Measurements from ENCODE around the gene EPHA1. TPM values are rescaled to one million over a fixed set of nuclear protein-coding genes. Genes with fewer than 3 reads are reported as not detected.

Gene EPHA1
- total RNA-seq, 2 donors from 2014 or later = 9.9 to 14.3 TPM

DNA sequence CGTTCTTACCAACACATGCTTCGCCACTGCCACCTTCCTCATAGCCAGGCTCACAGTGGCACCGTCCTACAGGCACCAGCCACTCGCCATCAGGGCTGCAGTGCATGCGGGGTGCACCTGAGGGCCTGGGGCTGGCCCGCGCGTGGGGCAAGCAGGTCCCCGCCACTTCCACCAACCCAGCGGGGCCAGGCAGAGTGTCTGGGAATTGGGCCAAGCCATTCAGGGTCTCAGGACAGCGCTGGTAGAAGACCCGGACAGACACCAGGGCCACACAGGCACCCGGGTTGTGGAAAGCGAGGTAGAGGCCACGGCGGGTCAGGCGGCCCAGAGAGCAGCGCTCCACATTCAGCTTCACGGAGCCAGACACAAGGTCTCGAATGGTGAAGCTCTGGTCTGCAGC is 9.0 kb downstream of the EPHA1 start:
- intact Hi-C loops (cut with DNase I) = no loop called here
- H3K4me3 ChIP-seq = no peak overlapping the region
- no peaks in the 10 kb centered on the region for H3K4me1 ChIP-seq
- 92 to 94% methylated on average over 13 to 20 of the region's 20 CpGs for WGBS, 2 donors
- H3K9me3 ChIP-seq = no peaks in the 10 kb centered on the region
- ATAC-seq = no peak
- H3K36me3 ChIP-seq (replicated peaks in 1 of 2; ENCODE audit: insufficient read depth in 1 of 2, low read depth in 2 of 2) = no peaks in the 10 kb centered on the region
- no peak overlapping the region for H3K27ac ChIP-seq
- no peak for TF ChIP-seq POLR2A (IDR thresholded peaks at IDR 0.05)
- TF ChIP-seq, protein P1, sequence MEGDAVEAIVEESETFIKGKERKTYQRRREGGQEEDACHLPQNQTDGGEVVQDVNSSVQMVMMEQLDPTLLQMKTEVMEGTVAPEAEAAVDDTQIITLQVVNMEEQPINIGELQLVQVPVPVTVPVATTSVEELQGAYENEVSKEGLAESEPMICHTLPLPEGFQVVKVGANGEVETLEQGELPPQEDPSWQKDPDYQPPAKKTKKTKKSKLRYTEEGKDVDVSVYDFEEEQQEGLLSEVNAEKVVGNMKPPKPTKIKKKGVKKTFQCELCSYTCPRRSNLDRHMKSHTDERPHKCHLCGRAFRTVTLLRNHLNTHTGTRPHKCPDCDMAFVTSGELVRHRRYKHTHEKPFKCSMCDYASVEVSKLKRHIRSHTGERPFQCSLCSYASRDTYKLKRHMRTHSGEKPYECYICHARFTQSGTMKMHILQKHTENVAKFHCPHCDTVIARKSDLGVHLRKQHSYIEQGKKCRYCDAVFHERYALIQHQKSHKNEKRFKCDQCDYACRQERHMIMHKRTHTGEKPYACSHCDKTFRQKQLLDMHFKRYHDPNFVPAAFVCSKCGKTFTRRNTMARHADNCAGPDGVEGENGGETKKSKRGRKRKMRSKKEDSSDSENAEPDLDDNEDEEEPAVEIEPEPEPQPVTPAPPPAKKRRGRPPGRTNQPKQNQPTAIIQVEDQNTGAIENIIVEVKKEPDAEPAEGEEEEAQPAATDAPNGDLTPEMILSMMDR (IDR thresholded peaks at IDR 0.05) = no peak
- no peak for DNase-seq
- H3K27me3 ChIP-seq = no peaks in the 10 kb centered on the region

GRCh38 chr7:143399151-143399550 is 9.5 kb downstream of the EPHA1 start:
- Histone ChIP-seq H3K4me3 (no peak overlapping the region), H3K4me1 (no peaks in the 10 kb centered on the region), H3K27ac (no peak overlapping the region), H3K36me3 (replicated peaks in 1 of 2; ENCODE audit: insufficient read depth in 1 of 2, low read depth in 2 of 2) (no peaks in the 10 kb centered on the region), H3K9me3 (no peaks in the 10 kb centered on the region), H3K27me3 (no peaks in the 10 kb centered on the region)
- DNase-seq (no peak), ATAC-seq (no peak)
- intact Hi-C loops (cut with DNase I) = no loop called here
- WGBS, 2 donors = 86 to 92% methylated on average over 2 to 8 of the region's 8 CpGs
- TF ChIP-seq POLR2A (IDR thresholded peaks at IDR 0.05) = no peak
- TF ChIP-seq, protein P1 (IDR thresholded peaks at IDR 0.05) = no peak

GRCh38 chr7:143398616-143399015 is 10.0 kb downstream of the EPHA1 start:
- no peaks in the 10 kb centered on the region for H3K9me3 ChIP-seq
- no peak overlapping the region for H3K27ac ChIP-seq
- no peaks in the 10 kb centered on the region for H3K36me3 ChIP-seq (replicated peaks in 1 of 2; ENCODE audit: insufficient read depth in 1 of 2, low read depth in 2 of 2)
- DNase-seq = no peak
- peaks cover 5% of the 10 kb centered on the region for H3K4me1 ChIP-seq
- H3K27me3 ChIP-seq = no peaks in the 10 kb centered on the region
- 90 to 92% methylated on average over 5 to 11 of the region's 14 CpGs for WGBS, 2 donors
- no peak for ATAC-seq
- no peak overlapping the region for H3K4me3 ChIP-seq
- TF ChIP-seq POLR2A (IDR thresholded peaks at IDR 0.05) = no peak
- TF ChIP-seq, protein P1 (IDR thresholded peaks at IDR 0.05) = no peak
- intact Hi-C loops (cut with DNase I) = no loop called here

GRCh38 chr7:143397710-143398530 is 10.7 kb downstream of the EPHA1 start:
- TF ChIP-seq, protein P1 (IDR thresholded peaks at IDR 0.05) = no peak
- TF ChIP-seq POLR2A (IDR thresholded peaks at IDR 0.05) = no peak
- ATAC-seq (no peak), DNase-seq (no peak)
- WGBS, 2 donors = 89 to 94% methylated on average over 13 to 16 of the region's 16 CpGs
- intact Hi-C loops (cut with DNase I) = no loop called here
- Histone ChIP-seq H3K36me3 (replicated peaks in 1 of 2; ENCODE audit: insufficient read depth in 1 of 2, low read depth in 2 of 2) (no peaks in the 10 kb centered on the region), H3K9me3 (no peaks in the 10 kb centered on the region), H3K27ac (no peak overlapping the region), H3K4me3 (no peak overlapping the region), H3K4me1 (peaks cover 12% of the 10 kb centered on the region), H3K27me3 (no peaks in the 10 kb centered on the region)

All from body of pancreas (tissue), 4 donors.